K562 (cell line): ENCODE measurements around the gene DPY19L3. TPM values are rescaled to one million over a fixed set of nuclear protein-coding genes. Genes with fewer than 3 reads are reported as not detected.

Experiments used
- ATF7 ChIP-seq: fragments of 450-650 bp; IDR thresholded peaks from 2 replicates; pipeline ENCODE4 v1.7.1; 2014; ENCODE audit warnings: mild to moderate bottlenecking, moderate library complexity
- CEBPG ChIP-seq, 3 experiments: fragments of 200-800 bp in 1 of 3; sonication (Bioruptor generic) in 1 of 3; sonication (generic) in 1 of 3; formaldehyde crosslinking in 1 of 3; IDR thresholded peaks in 2 of 3; conservative IDR thresholded peaks in 1 of 3; 2 replicates each; pipeline versions ENCODE4 v1.6.1 to v1.8.0; 2016 to 2022; ENCODE audit warnings: missing compliant biosample characterization in 2 of 3, missing genetic modification characterization in 2 of 3, mild to moderate bottlenecking in 1 of 3, missing genetic modification reagents in 1 of 3
- DACH1 ChIP-seq: fragments of 450-650 bp; IDR thresholded peaks from 2 replicates; pipeline ENCODE4 v1.6.1; 2018; ENCODE audit not compliant: partially characterized antibody
- DNMT1 ChIP-seq: fragments of 450-650 bp; IDR thresholded peaks from 2 replicates; pipeline ENCODE4 v1.6.1; 2016; ENCODE audit warnings: antibody characterized with exemption, mild to moderate bottlenecking
- EP400 ChIP-seq: fragments of 450-650 bp; IDR thresholded peaks from 2 replicates; pipeline ENCODE4 v1.6.1; 2017; ENCODE audit warnings: antibody characterized with exemption, mild to moderate bottlenecking, moderate library complexity
- ERF ChIP-seq: fragments of 450-650 bp; formaldehyde crosslinking; IDR thresholded peaks from 2 replicates; pipeline ENCODE4 v1.4.0; 2020; ENCODE audit warnings: mild to moderate bottlenecking, mixed read lengths
- ETV1 ChIP-seq: fragments of 450-650 bp; conservative IDR thresholded peaks from 2 replicates; pipeline ENCODE4 v1.6.1; 2016; ENCODE audit warnings: missing genetic modification characterization, control low read depth, low read depth, missing compliant biosample characterization
- GTF2A2 ChIP-seq: IDR thresholded peaks from 2 replicates; pipeline ENCODE4 v1.6.1; 2016; ENCODE audit warnings: mild to moderate bottlenecking, missing genetic modification characterization, missing compliant biosample characterization
- HCFC1 ChIP-seq: IDR thresholded peaks from 2 replicates; pipeline ENCODE4 v1.6.1; 2012; ENCODE audit warnings: low read depth, low read length, improper control_type of control experiment
- HSF4 ChIP-seq: fragments of 250-450 bp; sonication (Bioruptor Pico); IDR thresholded peaks from 2 replicates; pipeline ENCODE4 v2.1.2; 2022; ENCODE audit warnings: mild to moderate bottlenecking, moderate library complexity, borderline replicate concordance
- KLF16 ChIP-seq: IDR thresholded peaks from 2 replicates; pipeline ENCODE4 v1.6.1; 2016; ENCODE audit warnings: antibody characterized with exemption
- LEF1 ChIP-seq: fragments of 450-650 bp; IDR thresholded peaks from 2 replicates; pipeline ENCODE4 v1.6.1; 2016; ENCODE audit warnings: mild to moderate bottlenecking
- MAFF ChIP-seq: IDR thresholded peaks from 2 replicates; pipeline ENCODE4 v1.6.1; 2012; ENCODE audit warnings: low read length, improper control_type of control experiment
- MIER1 ChIP-seq: fragments of 450-650 bp; IDR thresholded peaks from 2 replicates; pipeline ENCODE4 v1.6.1; 2016; ENCODE audit warnings: antibody characterized with exemption, mild to moderate bottlenecking, low read depth
- NFYB ChIP-seq: IDR thresholded peaks from 2 replicates; pipeline ENCODE4 v1.6.1; 2011; ENCODE audit warnings: mild to moderate bottlenecking, moderate library complexity; ENCODE audit not compliant: insufficient read length; ENCODE audit errors: extremely low read depth
- PHF20 ChIP-seq: fragments of 450-650 bp; IDR thresholded peaks from 2 replicates; pipeline ENCODE4 v1.6.1; 2018; ENCODE audit not compliant: partially characterized antibody
- POLR2B ChIP-seq: fragments of 450-650 bp; IDR thresholded peaks from 2 replicates; pipeline ENCODE4 v1.6.1; 2018; ENCODE audit warnings: low read depth; ENCODE audit not compliant: partially characterized antibody
- SP2 ChIP-seq: IDR thresholded peaks from 2 replicates; pipeline ENCODE4 v1.6.1; 2011; ENCODE audit warnings: mild to moderate bottlenecking, low read depth, low read length, moderate library complexity; ENCODE audit not compliant: poor library complexity, severe bottlenecking; ENCODE audit errors: extremely low read depth
- TCF3 ChIP-seq: sonication (generic); formaldehyde crosslinking; IDR thresholded peaks from 2 replicates; pipeline ENCODE4 v1.4.0; 2020; ENCODE audit warnings: mild to moderate bottlenecking, missing genetic modification reagents
- WHSC1 ChIP-seq: IDR thresholded peaks from one replicate; pipeline ENCODE4 v1.6.1; 2012; ENCODE audit warnings: low read length, control low read depth, inconsistent platforms
- ZNF253 ChIP-seq: fragments of 250-450 bp; sonication (Bioruptor Pico); conservative IDR thresholded peaks from 2 replicates; pipeline ENCODE4 v1.6.1; 2021; ENCODE audit warnings: mild to moderate bottlenecking
- ZNF431 ChIP-seq: sonication (generic); formaldehyde crosslinking; IDR thresholded peaks from 2 replicates; pipeline ENCODE4 v1.8.0; 2022; ENCODE audit warnings: mild to moderate bottlenecking, missing genetic modification reagents
- ZNF717 ChIP-seq: fragments of 250-450 bp; sonication (Bioruptor Pico); IDR thresholded peaks from 2 replicates; pipeline ENCODE4 v1.5.0; 2021
- polyA plus RNA-seq, 8 experiments: library from polyadenylated mRNA; depleted of rRNA in 4 of 8; stranded (reverse) in 5 of 8; unstranded in 3 of 8; fragments of >200 nt; fragmentation: Nextera tagmentation in 2 of 8; fragmentation: Illumina TruSeq in 1 of 8; extraction: Ambion mirVana in 2 of 8; extraction: Trizol in 1 of 8; gene quantifications; 2 replicates each; pipeline versions ENCODE4 v1.2.1 to v1.2.3, GENCODE V29; 2011 to 2014; ENCODE audit warnings: inconsistent platforms in 1 of 8, missing spikeins in 1 of 8
- total RNA-seq, 7 experiments: library from RNA; depleted of rRNA in 6 of 7; stranded (reverse); fragments of >200 nt in 6 of 7; fragmentation: Illumina TruSeq in 2 of 7; extraction: Trizol in 2 of 7; gene quantifications; 2 replicates each; pipeline versions ENCODE4 v1.2.1 to v1.2.3, GENCODE V29; 2011 to 2021; ENCODE audit warnings: low replicate concordance in 1 of 7
- TF ChIP-seq, protein P1 (sequence below): sonication (generic); formaldehyde crosslinking; IDR thresholded peaks from 2 replicates; pipeline ENCODE4 v1.8.0; 2022; ENCODE audit warnings: missing genetic modification reagents, mild to moderate bottlenecking, moderate library complexity, borderline replicate concordance
- TF ChIP-seq, protein P2 (sequence below): fragments of 450-650 bp; formaldehyde crosslinking; IDR thresholded peaks from 2 replicates; pipeline ENCODE4 v1.4.0; 2020; ENCODE audit warnings: mild to moderate bottlenecking
- TF ChIP-seq, protein P3 (sequence below): fragments of 250-450 bp; sonication (Bioruptor Pico); IDR thresholded peaks from 2 replicates; pipeline ENCODE4 v1.4.0; 2020; ENCODE audit warnings: mild to moderate bottlenecking, moderate library complexity, borderline replicate concordance

DPY19L3 gene
- total and polyA plus RNA-seq, 9 of the 15 experiments (the other 6 are each of a cell fraction or from before 2014, with no cell fraction given): 4.7 to 39.2 (median 22.0) TPM

DNA sequence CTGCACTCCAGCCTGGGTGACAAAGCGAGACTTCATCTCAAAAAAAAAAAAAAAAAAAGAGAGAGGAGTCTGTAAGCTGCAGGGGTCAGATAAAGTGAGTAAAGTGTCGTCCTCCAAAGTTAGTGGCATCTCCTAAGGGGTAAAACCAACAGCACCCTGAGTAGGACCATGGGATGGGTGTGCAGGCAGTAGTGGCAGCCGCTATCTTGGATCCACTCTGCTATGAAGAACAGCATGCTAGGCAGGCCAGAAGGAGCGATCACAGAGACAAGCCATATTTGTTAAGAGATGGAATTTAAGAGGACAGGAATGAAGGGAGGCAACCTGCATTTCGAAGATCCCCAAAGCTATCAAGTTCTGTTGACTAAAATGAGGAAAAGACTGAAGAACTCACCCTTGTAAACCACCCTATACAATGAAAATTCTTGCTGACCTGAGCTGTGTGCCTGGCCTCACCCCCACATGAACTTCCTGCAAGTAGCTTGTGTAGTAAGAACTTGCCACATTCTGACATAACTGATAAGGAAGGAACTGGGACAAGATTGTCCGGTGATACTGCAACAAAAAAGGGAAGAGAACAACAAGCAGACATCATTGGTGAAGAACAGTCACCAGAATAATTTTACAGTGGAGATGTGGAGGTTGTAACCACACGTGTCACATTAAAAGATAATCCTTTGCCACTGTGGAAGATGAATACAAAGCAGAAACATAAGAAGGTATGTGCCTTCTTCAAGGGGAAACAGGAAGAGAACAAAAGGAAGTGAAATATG lies 16.2 kb downstream of the DPY19L3 start (continued):
- TF ChIP-seq HSF4: no peak
- peak; percentile 52 for TF ChIP-seq ATF7
- TF ChIP-seq, protein P1, sequence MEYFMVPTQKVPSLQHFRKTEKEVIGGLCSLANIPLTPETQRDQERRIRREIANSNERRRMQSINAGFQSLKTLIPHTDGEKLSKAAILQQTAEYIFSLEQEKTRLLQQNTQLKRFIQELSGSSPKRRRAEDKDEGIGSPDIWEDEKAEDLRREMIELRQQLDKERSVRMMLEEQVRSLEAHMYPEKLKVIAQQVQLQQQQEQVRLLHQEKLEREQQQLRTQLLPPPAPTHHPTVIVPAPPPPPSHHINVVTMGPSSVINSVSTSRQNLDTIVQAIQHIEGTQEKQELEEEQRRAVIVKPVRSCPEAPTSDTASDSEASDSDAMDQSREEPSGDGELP: peak; percentile 39; the same call in 1 of the 2 replicates
- TF ChIP-seq ERF: no peak
- no peak for TF ChIP-seq SP2
- no peak for TF ChIP-seq HCFC1
- peak; percentile 79 for TF ChIP-seq ETV1 (tag)
- TF ChIP-seq WHSC1: no peak
- TF ChIP-seq NFYB: no peak
- no peak for TF ChIP-seq ZNF717 (CRISPR knock-in tag)
- no peak for TF ChIP-seq MIER1
- peak; percentile 68 for TF ChIP-seq TCF3 (CRISPR knock-in tag)
- TF ChIP-seq GTF2A2 (tag): no peak
- no peak for TF ChIP-seq PHF20
- TF ChIP-seq KLF16: 0 out of 2 replicates have a peak, but pooled peaks have one; percentile 47
- TF ChIP-seq CEBPG (CRISPR knock-in tag; IDR thresholded peaks at IDR 0.05): no peak; the same call in 1 of the 2 replicates
- TF ChIP-seq CEBPG (tag; conservative IDR thresholded peaks at IDR 0.05 in 1 of 2, IDR thresholded peaks at IDR 0.05 in 1 of 2): peak; percentile 63 to 66
- TF ChIP-seq EP400: peak; percentile 81
- TF ChIP-seq ZNF253: no peak
- no peak for TF ChIP-seq DACH1
- no peak for TF ChIP-seq DNMT1
- 0 out of 2 replicates have a peak, but pooled peaks have one; percentile 27 for TF ChIP-seq MAFF
- TF ChIP-seq POLR2B: peak; percentile 17
- TF ChIP-seq, protein P2, sequence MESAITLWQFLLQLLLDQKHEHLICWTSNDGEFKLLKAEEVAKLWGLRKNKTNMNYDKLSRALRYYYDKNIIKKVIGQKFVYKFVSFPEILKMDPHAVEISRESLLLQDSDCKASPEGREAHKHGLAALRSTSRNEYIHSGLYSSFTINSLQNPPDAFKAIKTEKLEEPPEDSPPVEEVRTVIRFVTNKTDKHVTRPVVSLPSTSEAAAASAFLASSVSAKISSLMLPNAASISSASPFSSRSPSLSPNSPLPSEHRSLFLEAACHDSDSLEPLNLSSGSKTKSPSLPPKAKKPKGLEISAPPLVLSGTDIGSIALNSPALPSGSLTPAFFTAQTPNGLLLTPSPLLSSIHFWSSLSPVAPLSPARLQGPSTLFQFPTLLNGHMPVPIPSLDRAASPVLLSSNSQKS: no peak
- TF ChIP-seq LEF1: peak; percentile 95
- TF ChIP-seq, protein P3, sequence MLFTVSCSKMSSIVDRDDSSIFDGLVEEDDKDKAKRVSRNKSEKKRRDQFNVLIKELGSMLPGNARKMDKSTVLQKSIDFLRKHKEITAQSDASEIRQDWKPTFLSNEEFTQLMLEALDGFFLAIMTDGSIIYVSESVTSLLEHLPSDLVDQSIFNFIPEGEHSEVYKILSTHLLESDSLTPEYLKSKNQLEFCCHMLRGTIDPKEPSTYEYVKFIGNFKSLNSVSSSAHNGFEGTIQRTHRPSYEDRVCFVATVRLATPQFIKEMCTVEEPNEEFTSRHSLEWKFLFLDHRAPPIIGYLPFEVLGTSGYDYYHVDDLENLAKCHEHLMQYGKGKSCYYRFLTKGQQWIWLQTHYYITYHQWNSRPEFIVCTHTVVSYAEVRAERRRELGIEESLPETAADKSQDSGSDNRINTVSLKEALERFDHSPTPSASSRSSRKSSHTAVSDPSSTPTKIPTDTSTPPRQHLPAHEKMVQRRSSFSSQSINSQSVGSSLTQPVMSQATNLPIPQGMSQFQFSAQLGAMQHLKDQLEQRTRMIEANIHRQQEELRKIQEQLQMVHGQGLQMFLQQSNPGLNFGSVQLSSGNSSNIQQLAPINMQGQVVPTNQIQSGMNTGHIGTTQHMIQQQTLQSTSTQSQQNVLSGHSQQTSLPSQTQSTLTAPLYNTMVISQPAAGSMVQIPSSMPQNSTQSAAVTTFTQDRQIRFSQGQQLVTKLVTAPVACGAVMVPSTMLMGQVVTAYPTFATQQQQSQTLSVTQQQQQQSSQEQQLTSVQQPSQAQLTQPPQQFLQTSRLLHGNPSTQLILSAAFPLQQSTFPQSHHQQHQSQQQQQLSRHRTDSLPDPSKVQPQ (CRISPR knock-in tag): no peak
- TF ChIP-seq ZNF431: no peak
